HG02610 (cell line): ENCODE measurements around the gene NABP1.
"Not testable (repeated sequence)": the region's sequence is repeated elsewhere in the genome, so short reads cannot be mapped to it uniquely, and the experiment has no call there.

Experiments used
- ATAC-seq: cut with Tn5 transposase; IDR thresholded peaks from one replicate; pipeline ENCODE4 v1.9.1; 2021; ENCODE audit warnings: mild to moderate bottlenecking, moderate library complexity; ENCODE audit not compliant: unreplicated experiment

Gene NABP1

GRCh38 chr2:191677646-191678436 lies at the start of gene NABP1:
TSS of gene NABP1 (plus strand) at chr2:191678136. CDS start at chr2:191678615, 479 bp downstream.
- ATAC-seq, result peak; percentile 76

DNA sequence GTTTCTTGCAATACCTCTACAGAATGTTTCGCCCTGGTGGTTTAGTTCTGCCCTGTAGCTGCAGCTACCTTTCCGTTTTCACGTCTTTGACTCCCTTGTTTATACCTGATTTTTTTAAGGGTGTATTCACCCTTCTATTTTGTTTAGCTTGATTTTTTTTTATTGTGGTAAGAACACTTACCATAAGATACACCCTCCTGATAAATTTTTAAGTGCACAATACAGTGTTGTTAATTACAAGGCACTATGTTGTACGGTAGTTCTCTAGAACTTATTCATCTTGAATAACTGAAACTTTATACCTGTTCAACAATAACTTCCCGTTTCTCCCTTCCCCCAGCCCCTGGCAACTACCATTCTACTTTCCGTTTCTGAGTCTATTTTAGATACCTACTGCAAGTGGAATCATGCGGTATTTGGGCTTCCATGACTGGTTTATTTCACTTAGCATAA lies 48.9 kb upstream of the NABP1 start:
- no peak for ATAC-seq

- no peak for ATAC-seq
Measured at GRCh38 chr2:191629976-191630712, 47.8 kb upstream of the NABP1 start.

GRCh38 chr2:191631754-191632153 lies 46.2 kb upstream of the NABP1 start:
- ATAC-seq, result no peak

- ATAC-seq, result no peak
Measured at GRCh38 chr2:191632426-191632825, 45.5 kb upstream of the NABP1 start.

GRCh38 chr2:191634791-191635190 lies 43.1 kb upstream of the NABP1 start:
- no peak for ATAC-seq

DNA sequence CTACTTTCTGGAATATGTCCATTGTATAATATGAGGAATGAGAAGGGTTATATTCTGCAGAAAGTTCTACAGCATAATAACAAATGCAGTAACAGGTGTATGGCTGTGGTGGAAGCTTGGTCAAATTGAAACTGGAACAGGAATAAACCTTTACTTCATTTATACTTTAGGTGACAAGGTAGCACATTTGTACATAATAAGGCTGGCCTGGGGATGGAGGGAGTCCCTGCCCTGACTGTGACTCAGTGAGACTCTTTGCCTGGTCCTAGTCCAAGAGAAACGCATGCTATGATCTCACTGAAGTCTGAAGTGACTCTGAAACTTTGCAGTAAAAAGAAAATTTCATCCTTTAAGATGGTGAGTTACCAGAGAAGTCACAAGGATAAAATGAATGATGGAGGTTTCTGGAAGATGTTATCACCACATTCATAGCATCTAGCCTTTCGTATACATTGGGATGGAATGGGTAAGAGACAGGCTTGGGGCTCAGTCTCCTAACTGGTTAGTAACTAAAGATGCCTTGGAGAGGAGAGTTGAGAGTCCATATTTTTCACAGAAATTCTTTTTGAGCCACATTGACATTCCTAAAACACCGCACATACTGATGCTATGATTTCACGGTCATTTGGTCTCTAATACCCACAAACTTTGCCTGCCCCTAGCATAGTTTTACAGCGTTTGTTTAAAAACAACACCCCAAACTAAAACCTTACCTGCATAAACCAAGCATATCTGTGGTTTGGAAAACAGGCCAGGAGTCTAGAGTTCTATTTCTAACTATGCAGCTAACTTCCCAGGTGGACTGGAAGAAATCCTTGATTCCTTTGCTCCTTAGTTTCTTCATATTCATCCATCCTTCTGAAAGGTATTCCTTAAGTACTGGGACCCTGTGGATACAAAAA lies 42.4 kb upstream of the NABP1 start:
- peak; percentile 95 for ATAC-seq

- ATAC-seq, result no peak
Measured at GRCh38 chr2:191636235-191636543, 41.7 kb upstream of the NABP1 start.

- ATAC-seq, result no peak
Measured at GRCh38 chr2:191636586-191636985, 41.4 kb upstream of the NABP1 start.

DNA sequence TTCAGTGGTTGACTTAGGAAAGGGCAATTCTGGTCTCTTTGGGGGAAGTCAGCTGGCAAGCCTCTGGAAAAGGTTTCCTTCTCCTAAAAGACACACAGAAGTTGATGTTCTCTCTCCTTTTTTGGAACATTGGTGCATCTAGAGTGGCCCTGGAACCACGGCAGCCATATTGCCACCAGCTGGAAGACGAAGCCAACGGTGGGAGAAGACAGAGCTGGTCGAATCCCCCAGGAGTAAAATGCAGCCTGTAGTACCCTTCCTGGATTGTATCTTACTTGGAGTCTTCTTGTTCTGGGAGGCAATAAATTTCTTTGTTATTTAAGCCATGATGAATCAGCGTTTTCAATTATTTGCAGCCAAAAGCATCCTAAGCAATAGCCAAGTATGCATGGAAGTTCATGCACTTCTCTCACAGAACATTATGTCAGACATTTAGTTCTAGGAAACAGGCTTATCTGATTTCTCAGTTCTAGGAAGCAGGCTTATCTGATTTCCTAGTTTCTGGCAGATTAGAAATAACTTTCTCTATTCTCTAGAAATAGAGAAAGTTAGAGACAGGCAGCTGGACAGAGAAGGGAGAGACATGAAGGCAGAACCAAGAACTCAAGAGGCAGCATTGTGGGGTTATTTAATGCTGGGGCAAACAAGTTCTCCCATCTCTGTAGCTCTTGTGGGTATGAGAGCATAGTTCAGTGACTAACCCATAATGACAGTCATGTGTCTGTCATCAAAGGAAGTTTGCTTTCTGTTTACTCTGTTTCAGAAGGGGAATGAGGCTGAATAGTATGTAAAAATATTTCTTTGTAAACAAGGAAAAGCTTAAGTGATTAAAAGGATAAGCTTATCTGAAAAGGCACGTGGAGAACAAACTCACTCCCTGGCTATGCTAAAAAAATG lies 40.5 kb upstream of the NABP1 start:
- peak; percentile 75 for ATAC-seq

GRCh38 chr2:191638079-191638801 lies 39.7 kb upstream of the NABP1 start:
- no peak for ATAC-seq

DNA sequence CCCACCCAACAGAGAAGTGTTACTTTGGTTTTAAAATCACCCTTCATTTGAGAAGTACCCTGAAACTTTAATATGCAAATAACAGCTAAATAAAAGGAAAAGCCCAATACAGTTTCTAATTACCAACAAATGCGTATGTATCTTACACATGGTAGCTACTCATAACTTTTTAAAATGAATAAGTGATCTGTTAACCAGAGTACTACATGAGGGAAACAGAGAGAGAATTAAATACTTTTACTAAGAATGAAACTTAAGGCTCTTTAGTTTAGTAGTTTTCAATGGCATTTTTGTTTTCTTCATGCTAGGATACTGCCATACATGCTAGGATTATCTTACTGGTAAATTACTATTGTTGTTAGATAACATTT lies 39.1 kb upstream of the NABP1 start:
- no peak for ATAC-seq

GRCh38 chr2:191641609-191642008 lies 36.3 kb upstream of the NABP1 start:
- ATAC-seq, result no peak

DNA sequence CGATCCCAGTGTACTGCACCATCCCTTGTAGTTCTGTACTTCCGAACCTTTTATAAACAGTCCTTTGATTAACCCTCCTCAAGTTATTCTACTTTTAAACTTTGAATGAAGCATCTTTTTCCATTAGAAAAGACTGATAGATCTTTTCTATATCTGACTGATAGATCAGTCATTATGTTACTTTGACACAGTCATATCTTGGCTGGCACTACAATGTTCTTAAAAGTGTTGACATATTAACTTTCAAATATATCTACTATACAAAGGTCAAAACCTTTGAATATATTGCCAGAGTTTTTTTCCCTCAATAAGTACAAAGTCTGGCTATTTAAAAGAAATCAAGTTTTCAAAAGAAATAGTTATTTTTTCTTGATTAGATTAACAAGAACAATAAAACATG lies 35.4 kb upstream of the NABP1 start:
- peak; percentile 48 for ATAC-seq

GRCh38 chr2:191643429-191643828 lies 34.5 kb upstream of the NABP1 start:
- no peak for ATAC-seq

- not testable (repeated sequence) for ATAC-seq
Measured at GRCh38 chr2:191644613-191645012, 33.3 kb upstream of the NABP1 start.

DNA sequence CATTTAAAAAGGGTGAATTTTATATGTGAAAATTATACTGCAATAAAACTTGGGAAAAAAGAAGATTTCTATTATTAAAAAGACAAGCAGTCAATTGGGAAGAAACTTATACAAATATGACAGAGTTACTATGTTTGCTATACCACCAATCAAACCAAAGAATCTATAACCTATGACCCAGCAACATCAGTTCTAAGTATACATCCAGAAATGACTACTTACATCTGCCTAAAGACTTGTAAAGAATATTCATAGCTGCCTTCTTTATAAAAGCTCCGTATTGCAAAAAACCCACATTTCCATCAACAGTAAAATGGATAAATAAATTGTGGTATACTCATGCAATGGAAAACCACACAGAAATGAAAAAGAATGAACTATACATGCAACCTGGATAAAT lies 32.9 kb upstream of the NABP1 start:
- no peak for ATAC-seq

DNA sequence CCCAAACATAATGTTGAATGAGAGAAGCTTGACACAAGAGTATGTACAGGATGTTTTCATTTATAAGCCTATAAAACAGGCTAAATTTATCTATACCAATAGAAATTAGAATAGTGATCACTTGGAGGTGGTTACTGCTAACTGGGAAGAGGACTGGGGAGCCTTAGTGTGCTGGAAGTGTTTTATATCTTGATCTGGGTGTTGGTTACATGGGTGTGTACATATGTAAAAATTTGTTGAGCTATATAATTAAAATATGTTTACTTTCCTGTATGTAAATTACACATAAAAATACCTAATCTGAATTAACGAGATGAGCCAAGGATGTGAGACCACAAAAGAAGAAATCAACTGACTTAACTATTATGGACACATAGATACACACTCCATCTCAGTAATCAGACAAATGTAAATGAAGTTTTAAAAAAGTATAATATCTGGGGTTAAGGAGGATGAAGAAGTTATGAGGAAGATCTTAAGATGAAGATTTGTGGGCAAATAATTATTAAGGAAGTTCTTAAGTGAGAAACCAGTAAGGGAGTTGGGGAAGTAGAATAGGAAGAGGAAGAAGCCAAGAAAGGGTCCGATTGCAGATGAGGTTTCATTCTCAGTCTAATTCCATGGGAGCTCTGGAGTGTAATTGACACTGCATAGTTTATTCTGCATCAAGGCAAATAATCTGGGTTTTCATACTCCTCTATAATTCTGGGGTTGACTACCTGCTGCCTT lies 32.3 kb upstream of the NABP1 start:
- no peak for ATAC-seq
